Effector memory CD4-positive, alpha-beta T cell (primary cell): ENCODE data around the gene WNT5B.

ENCODE experiments used
- DNase-seq, 3 donors: peaks; one replicate each; pipeline ENCODE4 v3.0.0-alpha.2; 2020
- H3K27ac ChIP-seq: 2 replicates; pipeline ENCODE4 v1.7.0; 2013; ENCODE audit warnings: mild to moderate bottlenecking, low read length, moderate library complexity; ENCODE audit not compliant: insufficient read depth, poor library complexity, severe bottlenecking
- H3K27me3 ChIP-seq: replicated peaks from 2 replicates; pipeline ENCODE4 v1.7.0; 2013; ENCODE audit warnings: mild to moderate bottlenecking, low read length; ENCODE audit not compliant: insufficient read depth, control insufficient read depth, poor library complexity, severe bottlenecking
- H3K36me3 ChIP-seq: 2 replicates; pipeline ENCODE4 v1.7.0; 2013; ENCODE audit warnings: mild to moderate bottlenecking, low read length, moderate library complexity; ENCODE audit not compliant: control insufficient read depth, insufficient read depth
- H3K4me1 ChIP-seq: 2 replicates; pipeline ENCODE4 v1.7.0; 2013; ENCODE audit warnings: low read length, mild to moderate bottlenecking; ENCODE audit not compliant: control insufficient read depth, insufficient read depth, poor library complexity, severe bottlenecking
- H3K4me3 ChIP-seq: 2 replicates; pipeline ENCODE4 v1.7.0; 2013; ENCODE audit warnings: low read length, low read depth, mild to moderate bottlenecking; ENCODE audit not compliant: insufficient read depth, poor library complexity, severe bottlenecking
- H3K9me3 ChIP-seq: 2 replicates; pipeline ENCODE4 v1.7.0; 2013; ENCODE audit warnings: mild to moderate bottlenecking, low read length, moderate library complexity; ENCODE audit not compliant: control insufficient read depth
- total RNA-seq, 3 donors: gene quantifications; one replicate each; lab custom pipeline; 2026; lab: John Stamatoyannopoulos, UW

Gene WNT5B
- 0 to 0.09 (median 0) reads per million in 3 donors for total RNA-seq

GRCh38 chr12:1628666-1629337 lies at the start of gene WNT5B:
Gene WNT5B, plus strand, starts transcription at chr12:1629231. Its CDS starts 2,124 bp downstream, at chr12:1631355.
- DNase-seq, result no peak
- Histone ChIP-seq H3K27me3 (peaks cover 24% of the 10 kb centered on the region), H3K9me3 (no peaks in the 10 kb centered on the region), H3K4me1 (peaks cover 15% of the 10 kb centered on the region), H3K27ac (no peak within 1 kb of the TSS), H3K4me3 (peak within 1 kb of the TSS; percentile 48), H3K36me3 (no peaks in the 10 kb centered on the region)

- Histone ChIP-seq H3K9me3 (no peaks in the 10 kb centered on the region), H3K4me3 (no peak overlapping the region), H3K4me1 (peaks cover 6% of the 10 kb centered on the region), H3K36me3 (no peaks in the 10 kb centered on the region), H3K27ac (no peak overlapping the region), H3K27me3 (no peaks in the 10 kb centered on the region)
- no peak for DNase-seq
Observed at GRCh38 chr12:1579651-1580435, 49.2 kb upstream of the WNT5B start.

- Histone ChIP-seq H3K4me3 (no peak overlapping the region), H3K27me3 (no peaks in the 10 kb centered on the region), H3K9me3 (no peaks in the 10 kb centered on the region), H3K4me1 (peaks cover 6% of the 10 kb centered on the region), H3K27ac (no peak overlapping the region), H3K36me3 (no peaks in the 10 kb centered on the region)
- no peak for DNase-seq
Observed at GRCh38 chr12:1580526-1580925, 48.5 kb upstream of the WNT5B start.

GRCh38 chr12:1581973-1582708 lies 46.9 kb upstream of the WNT5B start:
- Histone ChIP-seq H3K36me3 (peaks cover 3% of the 10 kb centered on the region), H3K4me1 (peaks cover 6% of the 10 kb centered on the region), H3K27me3 (no peaks in the 10 kb centered on the region), H3K4me3 (no peak overlapping the region), H3K9me3 (no peaks in the 10 kb centered on the region), H3K27ac (no peak overlapping the region)
- DNase-seq, result no peak

GRCh38 chr12:1582709-1583050 lies 46.4 kb upstream of the WNT5B start:
- Histone ChIP-seq H3K27ac (no peak overlapping the region), H3K4me1 (peaks cover 6% of the 10 kb centered on the region), H3K9me3 (no peaks in the 10 kb centered on the region), H3K4me3 (no peak overlapping the region), H3K36me3 (peaks cover 3% of the 10 kb centered on the region), H3K27me3 (no peaks in the 10 kb centered on the region)
- DNase-seq, result no peak

- Histone ChIP-seq H3K27ac (no peak overlapping the region), H3K9me3 (no peaks in the 10 kb centered on the region), H3K27me3 (no peaks in the 10 kb centered on the region), H3K4me3 (no peak overlapping the region), H3K4me1 (peaks cover 7% of the 10 kb centered on the region), H3K36me3 (peaks cover 3% of the 10 kb centered on the region)
- peak; percentile 36 to 59 (median 44) for DNase-seq
Observed at GRCh38 chr12:1583421-1584078, 45.5 kb upstream of the WNT5B start.

GRCh38 chr12:1584326-1584725 lies 44.7 kb upstream of the WNT5B start:
- no peak overlapping the region for H3K4me3 ChIP-seq
- no peak overlapping the region for H3K27ac ChIP-seq
- peaks cover 3% of the 10 kb centered on the region for H3K36me3 ChIP-seq
- H3K9me3 ChIP-seq, result no peaks in the 10 kb centered on the region
- no peak for DNase-seq
- peaks cover 11% of the 10 kb centered on the region for H3K4me1 ChIP-seq
- H3K27me3 ChIP-seq, result no peaks in the 10 kb centered on the region

- H3K4me3 ChIP-seq, result no peak overlapping the region
- H3K4me1 ChIP-seq, result peaks cover 28% of the 10 kb centered on the region
- no peaks in the 10 kb centered on the region for H3K27me3 ChIP-seq
- no peaks in the 10 kb centered on the region for H3K9me3 ChIP-seq
- no peak overlapping the region for H3K27ac ChIP-seq
- no peak for DNase-seq
- peaks cover 3% of the 10 kb centered on the region for H3K36me3 ChIP-seq
Observed at GRCh38 chr12:1587927-1588574, 41.0 kb upstream of the WNT5B start.

- H3K27ac ChIP-seq, result no peak overlapping the region
- no peak for DNase-seq
- no peaks in the 10 kb centered on the region for H3K27me3 ChIP-seq
- peaks cover 26% of the 10 kb centered on the region for H3K4me1 ChIP-seq
- H3K36me3 ChIP-seq, result peaks cover 3% of the 10 kb centered on the region
- H3K9me3 ChIP-seq, result no peaks in the 10 kb centered on the region
- no peak overlapping the region for H3K4me3 ChIP-seq
Observed at GRCh38 chr12:1588575-1588947, 40.5 kb upstream of the WNT5B start.
